GM23338 (cell line): ENCODE data around the gene ADA. TPM values are rescaled to one million over a fixed set of nuclear protein-coding genes. Genes with fewer than 3 reads are reported as not detected.

Experiments
- ATAC-seq: fragments of 200-7000 bp; cut with Tn5 transposase; 3 replicates; pipeline ENCODE4 v1.9.1; 2020
- DNase-seq: peaks from one replicate; pipeline ENCODE4 v3.0.0-alpha.2; 2015; ENCODE audit warnings: low spot score
- H2AFZ ChIP-seq: fragments of 200-600 bp; sonication (generic); 2 replicates; pipeline ENCODE4 v1.8.0; 2016; ENCODE audit warnings: antibody characterized with exemption, mild to moderate bottlenecking, moderate library complexity
- H3F3A ChIP-seq: fragments of 200-600 bp; sonication (generic); replicated peaks from 2 replicates; pipeline ENCODE4 v1.8.0; 2017; ENCODE audit warnings: antibody characterized with exemption, mixed run types, low read depth
- H3K27ac ChIP-seq: fragments of 200-600 bp; sonication (generic); 2 replicates; pipeline ENCODE4 v1.6.1; 2016; ENCODE audit warnings: low read depth
- H3K27me3 ChIP-seq: fragments of 200-600 bp; sonication (generic); 2 replicates; pipeline ENCODE4 v1.8.0; 2016; ENCODE audit warnings: mild to moderate bottlenecking, mixed run types, moderate library complexity; ENCODE audit not compliant: insufficient read depth
- H3K36me3 ChIP-seq: fragments of 200-600 bp; sonication (generic); 2 replicates; pipeline ENCODE4 v1.8.0; 2016; ENCODE audit warnings: mild to moderate bottlenecking; ENCODE audit not compliant: insufficient read depth
- H3K4me1 ChIP-seq: fragments of 200-600 bp; sonication (generic); 2 replicates; pipeline ENCODE4 v1.8.0; 2016; ENCODE audit warnings: mild to moderate bottlenecking, moderate library complexity; ENCODE audit not compliant: insufficient read depth
- H3K4me2 ChIP-seq: fragments of 200-600 bp; sonication (generic); 2 replicates; pipeline ENCODE4 v1.7.1; 2017; ENCODE audit warnings: mixed run types
- H3K4me3 ChIP-seq: fragments of 200-600 bp; sonication (generic); 2 replicates; pipeline ENCODE4 v1.6.1; 2016; ENCODE audit warnings: mixed run types
- H3K79me2 ChIP-seq: fragments of 200-600 bp; sonication (generic); replicated peaks from 2 replicates; pipeline ENCODE4 v1.8.0; 2017; ENCODE audit warnings: mild to moderate bottlenecking; ENCODE audit not compliant: insufficient read depth
- H3K9me2 ChIP-seq: fragments of 200-600 bp; sonication (generic); 2 replicates; pipeline ENCODE4 v1.8.0; 2017; ENCODE audit not compliant: insufficient read depth
- H4K20me1 ChIP-seq: fragments of 200-600 bp; sonication (generic); replicated peaks from 2 replicates; pipeline ENCODE4 v1.8.0; 2017; ENCODE audit warnings: mild to moderate bottlenecking; ENCODE audit not compliant: insufficient read depth
- H3K27ac Mint-ChIP-seq: 2 replicates; pipeline ENCODE4 v1.8.0; 2020; ENCODE audit warnings: inconsistent platforms, mild to moderate bottlenecking, moderate library complexity, mixed read lengths
- H3K27me3 Mint-ChIP-seq: 3 replicates; pipeline ENCODE4 v1.8.0; 2022; ENCODE audit warnings: low read depth, mild to moderate bottlenecking, moderate library complexity, mixed read lengths, inconsistent platforms; ENCODE audit not compliant: insufficient read depth, poor library complexity
- H3K36me3 Mint-ChIP-seq: 3 replicates; pipeline ENCODE4 v1.8.0; 2021; ENCODE audit warnings: low read depth, mild to moderate bottlenecking, inconsistent platforms, moderate library complexity, mixed read lengths
- H3K4me1 Mint-ChIP-seq: 3 replicates; pipeline ENCODE4 v1.8.0; 2020; ENCODE audit warnings: mild to moderate bottlenecking, inconsistent platforms, mixed read lengths
- H3K4me3 Mint-ChIP-seq: 3 replicates; pipeline ENCODE4 v1.8.0; 2021; ENCODE audit warnings: moderate library complexity, mild to moderate bottlenecking, inconsistent platforms, mixed read lengths
- H3K9me3 Mint-ChIP-seq: 3 replicates; pipeline ENCODE4 v1.8.0; 2020; ENCODE audit warnings: moderate library complexity, mild to moderate bottlenecking, inconsistent platforms, mixed read lengths
- CREB1 ChIP-seq: fragments of 250-450 bp; sonication (Bioruptor Pico); IDR thresholded peaks from 2 replicates; pipeline ENCODE4 v1.5.0; 2020; ENCODE audit warnings: low read depth, mild to moderate bottlenecking, moderate library complexity
- EZH2phosphoT487 ChIP-seq: fragments of 200-600 bp; sonication (generic); IDR thresholded peaks from one replicate; pipeline ENCODE4 v1.8.1; 2018; ENCODE audit warnings: antibody characterized with exemption; ENCODE audit not compliant: unreplicated experiment
- JUNB ChIP-seq: IDR thresholded peaks from one replicate; pipeline ENCODE4 v1.6.1; 2016; ENCODE audit warnings: antibody characterized with exemption; ENCODE audit not compliant: unreplicated experiment
- POLR2AphosphoS5 ChIP-seq: IDR thresholded peaks from 2 replicates; pipeline ENCODE4 v1.6.1; 2016; ENCODE audit warnings: antibody characterized with exemption, low read depth
- ZNF114 ChIP-seq: fragments of 250-450 bp; sonication (Bioruptor Pico); IDR thresholded peaks from 2 replicates; pipeline ENCODE4 v1.5.0; 2020; ENCODE audit warnings: mild to moderate bottlenecking, moderate library complexity
- ZNF331 ChIP-seq: fragments of 250-450 bp; sonication (Bioruptor Pico); IDR thresholded peaks from 2 replicates; pipeline ENCODE4 v1.5.0; 2020; ENCODE audit warnings: low read depth, mild to moderate bottlenecking, moderate library complexity
- polyA plus RNA-seq: library from polyadenylated mRNA; unstranded; fragments of >200 nt; fragmentation: Nextera tagmentation; extraction: Ambion mirVana; gene quantifications from 2 replicates; pipeline ENCODE4 v1.2.1, GENCODE V29; 2016
- total RNA-seq: library from RNA; depleted of rRNA; stranded (reverse); fragments of >200 nt; shearing (Covaris generic); gene quantifications from 2 replicates; pipeline ENCODE4 v1.2.3, GENCODE V29; 2014
- TF ChIP-seq, protein P1 (sequence below): fragments of 250-450 bp; sonication (Bioruptor Pico); IDR thresholded peaks from 2 replicates; pipeline ENCODE4 v1.5.0; 2020; ENCODE audit warnings: mild to moderate bottlenecking, moderate library complexity
- TF ChIP-seq, protein P2 (sequence below), 2 experiments: fragments of 200-600 bp in 1 of 2; sonication (generic) in 1 of 2; conservative IDR thresholded peaks; 2 replicates each; pipeline versions ENCODE4 v1.5.1 to v1.6.1; 2016 to 2017; ENCODE audit warnings: antibody characterized with exemption in 2 of 2, low read depth in 2 of 2, mild to moderate bottlenecking in 2 of 2, moderate library complexity in 1 of 2

Gene ADA
- total and polyA plus RNA-seq, 2 experiments from 2014 or later, result 15.8 to 16.2 TPM

DNA sequence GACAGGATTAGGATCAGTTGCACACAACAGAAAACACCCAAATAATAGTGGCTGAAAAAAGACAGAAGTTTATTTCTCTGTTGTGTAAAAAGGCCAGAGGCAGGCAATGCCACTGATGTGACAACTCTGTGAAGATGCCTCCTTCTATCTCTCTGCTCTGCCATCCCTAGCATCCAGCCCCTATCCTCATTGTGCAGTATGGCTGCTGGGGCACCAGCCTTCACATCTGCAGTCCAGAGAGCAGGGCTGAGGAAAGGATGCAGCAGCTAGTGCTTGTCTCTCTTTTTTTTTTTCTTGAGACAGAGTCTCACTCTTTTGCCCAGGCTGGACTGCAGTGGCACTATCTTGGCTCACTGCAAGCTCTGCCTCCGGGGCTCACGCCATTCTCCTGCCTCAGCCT, 6.4 kb upstream of the ADA start:
- DNase-seq, result no peak
- H3K4me3 Mint-ChIP-seq, result no peak overlapping the region
- no peak overlapping the region for H3K4me2 ChIP-seq

More for the DNA sequence above, 6.4 kb upstream of the ADA start:
- Mint-ChIP-seq H3K27ac (no peak overlapping the region), H3K27me3 (peaks cover 22% of the 10 kb centered on the region), H3K4me1 (peaks cover 14% of the 10 kb centered on the region), H3K36me3 (peaks cover 18% of the 10 kb centered on the region), H3K9me3 (peaks cover 24% of the 10 kb centered on the region)
- no peaks in the 10 kb centered on the region for H3K79me2 ChIP-seq
- peaks cover 10% of the 10 kb centered on the region for H3K27me3 ChIP-seq
- no peaks in the 10 kb centered on the region for H3K4me1 ChIP-seq
- ATAC-seq, result no peak
- H3K27ac ChIP-seq, result no peak overlapping the region
- H4K20me1 ChIP-seq, result no peaks in the 10 kb centered on the region
- no peak overlapping the region for H2AFZ ChIP-seq
- H3K36me3 ChIP-seq, result no peaks in the 10 kb centered on the region
- no peak overlapping the region for H3K4me3 ChIP-seq
- no peaks in the 10 kb centered on the region for H3K9me2 ChIP-seq
- TF ChIP-seq CREB1 (CRISPR knock-in tag) (no peak), ZNF331 (CRISPR knock-in tag) (no peak), JUNB (no peak), ZNF114 (CRISPR knock-in tag) (no peak), POLR2AphosphoS5 (no peak), EZH2phosphoT487 (no peak)
- TF ChIP-seq, protein P1, sequence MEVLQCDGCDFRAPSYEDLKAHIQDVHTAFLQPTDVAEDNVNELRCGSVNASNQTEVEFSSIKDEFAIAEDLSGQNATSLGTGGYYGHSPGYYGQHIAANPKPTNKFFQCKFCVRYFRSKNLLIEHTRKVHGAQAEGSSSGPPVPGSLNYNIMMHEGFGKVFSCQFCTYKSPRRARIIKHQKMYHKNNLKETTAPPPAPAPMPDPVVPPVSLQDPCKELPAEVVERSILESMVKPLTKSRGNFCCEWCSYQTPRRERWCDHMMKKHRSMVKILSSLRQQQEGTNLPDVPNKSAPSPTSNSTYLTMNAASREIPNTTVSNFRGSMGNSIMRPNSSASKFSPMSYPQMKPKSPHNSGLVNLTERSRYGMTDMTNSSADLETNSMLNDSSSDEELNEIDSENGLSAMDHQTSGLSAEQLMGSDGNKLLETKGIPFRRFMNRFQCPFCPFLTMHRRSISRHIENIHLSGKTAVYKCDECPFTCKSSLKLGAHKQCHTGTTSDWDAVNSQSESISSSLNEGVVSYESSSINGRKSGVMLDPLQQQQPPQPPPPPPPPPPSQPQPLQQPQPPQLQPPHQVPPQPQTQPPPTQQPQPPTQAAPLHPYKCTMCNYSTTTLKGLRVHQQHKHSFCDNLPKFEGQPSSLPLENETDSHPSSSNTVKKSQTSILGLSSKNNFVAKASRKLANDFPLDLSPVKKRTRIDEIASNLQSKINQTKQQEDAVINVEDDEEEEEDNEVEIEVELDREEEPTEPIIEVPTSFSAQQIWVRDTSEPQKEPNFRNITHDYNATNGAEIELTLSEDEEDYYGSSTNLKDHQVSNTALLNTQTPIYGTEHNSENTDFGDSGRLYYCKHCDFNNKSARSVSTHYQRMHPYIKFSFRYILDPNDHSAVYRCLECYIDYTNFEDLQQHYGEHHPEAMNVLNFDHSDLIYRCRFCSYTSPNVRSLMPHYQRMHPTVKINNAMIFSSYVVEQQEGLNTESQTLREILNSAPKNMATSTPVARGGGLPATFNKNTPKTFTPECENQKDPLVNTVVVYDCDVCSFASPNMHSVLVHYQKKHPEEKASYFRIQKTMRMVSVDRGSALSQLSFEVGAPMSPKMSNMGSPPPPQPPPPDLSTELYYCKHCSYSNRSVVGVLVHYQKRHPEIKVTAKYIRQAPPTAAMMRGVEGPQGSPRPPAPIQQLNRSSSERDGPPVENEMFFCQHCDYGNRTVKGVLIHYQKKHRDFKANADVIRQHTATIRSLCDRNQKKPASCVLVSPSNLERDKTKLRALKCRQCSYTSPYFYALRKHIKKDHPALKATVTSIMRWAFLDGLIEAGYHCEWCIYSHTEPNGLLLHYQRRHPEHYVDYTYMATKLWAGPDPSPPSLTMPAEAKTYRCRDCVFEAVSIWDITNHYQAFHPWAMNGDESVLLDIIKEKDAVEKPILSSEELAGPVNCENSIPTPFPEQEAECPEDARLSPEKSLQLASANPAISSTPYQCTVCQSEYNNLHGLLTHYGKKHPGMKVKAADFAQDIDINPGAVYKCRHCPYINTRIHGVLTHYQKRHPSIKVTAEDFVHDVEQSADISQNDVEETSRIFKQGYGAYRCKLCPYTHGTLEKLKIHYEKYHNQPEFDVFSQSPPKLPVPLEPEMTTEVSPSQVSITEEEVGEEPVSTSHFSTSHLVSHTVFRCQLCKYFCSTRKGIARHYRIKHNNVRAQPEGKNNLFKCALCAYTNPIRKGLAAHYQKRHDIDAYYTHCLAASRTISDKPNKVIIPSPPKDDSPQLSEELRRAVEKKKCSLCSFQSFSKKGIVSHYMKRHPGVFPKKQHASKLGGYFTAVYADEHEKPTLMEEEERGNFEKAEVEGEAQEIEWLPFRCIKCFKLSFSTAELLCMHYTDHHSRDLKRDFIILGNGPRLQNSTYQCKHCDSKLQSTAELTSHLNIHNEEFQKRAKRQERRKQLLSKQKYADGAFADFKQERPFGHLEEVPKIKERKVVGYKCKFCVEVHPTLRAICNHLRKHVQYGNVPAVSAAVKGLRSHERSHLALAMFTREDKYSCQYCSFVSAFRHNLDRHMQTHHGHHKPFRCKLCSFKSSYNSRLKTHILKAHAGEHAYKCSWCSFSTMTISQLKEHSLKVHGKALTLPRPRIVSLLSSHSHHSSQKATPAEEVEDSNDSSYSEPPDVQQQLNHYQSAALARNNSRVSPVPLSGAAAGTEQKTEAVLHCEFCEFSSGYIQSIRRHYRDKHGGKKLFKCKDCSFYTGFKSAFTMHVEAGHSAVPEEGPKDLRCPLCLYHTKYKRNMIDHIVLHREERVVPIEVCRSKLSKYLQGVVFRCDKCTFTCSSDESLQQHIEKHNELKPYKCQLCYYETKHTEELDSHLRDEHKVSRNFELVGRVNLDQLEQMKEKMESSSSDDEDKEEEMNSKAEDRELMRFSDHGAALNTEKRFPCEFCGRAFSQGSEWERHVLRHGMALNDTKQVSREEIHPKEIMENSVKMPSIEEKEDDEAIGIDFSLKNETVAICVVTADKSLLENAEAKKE (CRISPR knock-in tag), result no peak
- TF ChIP-seq, protein P2, sequence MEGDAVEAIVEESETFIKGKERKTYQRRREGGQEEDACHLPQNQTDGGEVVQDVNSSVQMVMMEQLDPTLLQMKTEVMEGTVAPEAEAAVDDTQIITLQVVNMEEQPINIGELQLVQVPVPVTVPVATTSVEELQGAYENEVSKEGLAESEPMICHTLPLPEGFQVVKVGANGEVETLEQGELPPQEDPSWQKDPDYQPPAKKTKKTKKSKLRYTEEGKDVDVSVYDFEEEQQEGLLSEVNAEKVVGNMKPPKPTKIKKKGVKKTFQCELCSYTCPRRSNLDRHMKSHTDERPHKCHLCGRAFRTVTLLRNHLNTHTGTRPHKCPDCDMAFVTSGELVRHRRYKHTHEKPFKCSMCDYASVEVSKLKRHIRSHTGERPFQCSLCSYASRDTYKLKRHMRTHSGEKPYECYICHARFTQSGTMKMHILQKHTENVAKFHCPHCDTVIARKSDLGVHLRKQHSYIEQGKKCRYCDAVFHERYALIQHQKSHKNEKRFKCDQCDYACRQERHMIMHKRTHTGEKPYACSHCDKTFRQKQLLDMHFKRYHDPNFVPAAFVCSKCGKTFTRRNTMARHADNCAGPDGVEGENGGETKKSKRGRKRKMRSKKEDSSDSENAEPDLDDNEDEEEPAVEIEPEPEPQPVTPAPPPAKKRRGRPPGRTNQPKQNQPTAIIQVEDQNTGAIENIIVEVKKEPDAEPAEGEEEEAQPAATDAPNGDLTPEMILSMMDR (conservative IDR thresholded peaks at IDR 0.05; ENCODE audit: low read depth in 2 of 2), result no peak
- no peaks in the 10 kb centered on the region for H3F3A ChIP-seq
